Right lobe of liver (tissue), 4 donors: ENCODE results near the gene RHOD.
A peak's percentile ranks its signal among the peaks of the same experiment; 100 is the strongest.

Experiments used
- POLR2A ChIP-seq: fragments of 450-650 bp; IDR thresholded peaks from one replicate; pipeline ENCODE4 v1.6.1; 2017; ENCODE audit warnings: antibody characterized with exemption, mild to moderate bottlenecking
- TF ChIP-seq, protein P1 (sequence below), 4 donors: fragments of 200-600 bp in 3 of 4; fragments of 450-650 bp in 1 of 4; IDR thresholded peaks; one replicate each; pipeline versions ENCODE4 v1.5.1 to v1.8.0; 2016 to 2022; ENCODE audit warnings: antibody characterized with exemption in 4 of 4, mild to moderate bottlenecking in 2 of 4
- donor health status: DM: no; HTN: no; CAD: no.
- donor health status: DM: no; HTN: no; CAD: no.
- donor health status: DM: no; HTN: yes; CAD: no.

DNA sequence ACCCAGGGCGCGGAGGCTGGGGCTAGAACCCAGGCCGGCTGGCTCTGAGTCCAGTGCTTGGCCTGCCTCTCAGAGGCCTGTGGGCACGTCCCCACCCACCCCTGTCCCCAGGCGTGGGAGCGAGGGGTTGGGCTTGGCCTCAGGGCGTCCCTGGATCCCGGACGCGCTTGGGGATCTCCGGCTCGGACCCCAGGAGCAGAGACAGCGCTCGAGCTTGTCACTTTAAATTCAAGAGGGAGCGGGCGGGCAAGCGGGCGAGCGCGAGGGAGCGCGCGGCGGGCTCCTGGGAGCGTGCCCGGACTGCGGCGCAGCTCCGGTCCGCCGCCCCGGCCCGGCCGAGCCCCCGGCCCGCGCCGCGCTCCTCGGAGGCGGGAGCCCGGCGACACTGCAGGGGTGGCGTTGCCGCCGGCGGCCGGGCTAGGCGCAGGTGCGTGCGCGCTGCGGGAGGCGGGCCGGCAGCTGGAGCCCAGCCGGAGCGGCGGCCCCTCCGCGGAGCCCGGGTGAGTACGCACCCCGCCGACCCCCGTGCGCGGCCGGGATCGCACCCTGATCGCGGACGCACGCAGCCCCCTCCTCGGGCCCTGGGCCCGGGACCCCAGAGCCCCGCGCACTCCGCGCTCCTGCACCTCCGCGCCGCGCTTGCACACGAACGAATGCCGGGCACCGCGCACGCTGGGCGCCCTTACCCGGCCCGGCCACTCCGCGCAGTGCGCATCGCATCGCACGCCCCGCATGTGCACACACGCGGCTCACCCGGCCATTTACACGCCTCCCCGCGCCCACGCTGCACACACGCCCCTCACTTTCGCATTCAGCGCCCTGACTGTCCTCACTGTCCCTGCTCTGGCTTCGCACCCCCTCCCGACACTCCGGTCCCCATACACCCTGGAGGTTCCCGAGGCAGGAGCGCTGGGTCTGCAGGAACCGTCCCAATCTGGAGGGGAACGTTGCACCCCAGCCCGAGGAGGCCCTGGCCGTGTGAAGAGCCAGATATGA, 33.4 kb upstream of the RHOD start, which contains the start of gene SYT12:
- TF ChIP-seq, protein P1, sequence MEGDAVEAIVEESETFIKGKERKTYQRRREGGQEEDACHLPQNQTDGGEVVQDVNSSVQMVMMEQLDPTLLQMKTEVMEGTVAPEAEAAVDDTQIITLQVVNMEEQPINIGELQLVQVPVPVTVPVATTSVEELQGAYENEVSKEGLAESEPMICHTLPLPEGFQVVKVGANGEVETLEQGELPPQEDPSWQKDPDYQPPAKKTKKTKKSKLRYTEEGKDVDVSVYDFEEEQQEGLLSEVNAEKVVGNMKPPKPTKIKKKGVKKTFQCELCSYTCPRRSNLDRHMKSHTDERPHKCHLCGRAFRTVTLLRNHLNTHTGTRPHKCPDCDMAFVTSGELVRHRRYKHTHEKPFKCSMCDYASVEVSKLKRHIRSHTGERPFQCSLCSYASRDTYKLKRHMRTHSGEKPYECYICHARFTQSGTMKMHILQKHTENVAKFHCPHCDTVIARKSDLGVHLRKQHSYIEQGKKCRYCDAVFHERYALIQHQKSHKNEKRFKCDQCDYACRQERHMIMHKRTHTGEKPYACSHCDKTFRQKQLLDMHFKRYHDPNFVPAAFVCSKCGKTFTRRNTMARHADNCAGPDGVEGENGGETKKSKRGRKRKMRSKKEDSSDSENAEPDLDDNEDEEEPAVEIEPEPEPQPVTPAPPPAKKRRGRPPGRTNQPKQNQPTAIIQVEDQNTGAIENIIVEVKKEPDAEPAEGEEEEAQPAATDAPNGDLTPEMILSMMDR (IDR thresholded peaks at IDR 0.05), result no peak
- peak; percentile 38 for TF ChIP-seq POLR2A
